GM18502 (cell line): Measurements from ENCODE around the gene PLXNA1.

ENCODE experiments used
- ATAC-seq: cut with Tn5 transposase; IDR thresholded peaks from one replicate; pipeline ENCODE4 v1.9.1; 2021; ENCODE audit warnings: mild to moderate bottlenecking; ENCODE audit not compliant: unreplicated experiment, poor library complexity

Gene PLXNA1

DNA sequence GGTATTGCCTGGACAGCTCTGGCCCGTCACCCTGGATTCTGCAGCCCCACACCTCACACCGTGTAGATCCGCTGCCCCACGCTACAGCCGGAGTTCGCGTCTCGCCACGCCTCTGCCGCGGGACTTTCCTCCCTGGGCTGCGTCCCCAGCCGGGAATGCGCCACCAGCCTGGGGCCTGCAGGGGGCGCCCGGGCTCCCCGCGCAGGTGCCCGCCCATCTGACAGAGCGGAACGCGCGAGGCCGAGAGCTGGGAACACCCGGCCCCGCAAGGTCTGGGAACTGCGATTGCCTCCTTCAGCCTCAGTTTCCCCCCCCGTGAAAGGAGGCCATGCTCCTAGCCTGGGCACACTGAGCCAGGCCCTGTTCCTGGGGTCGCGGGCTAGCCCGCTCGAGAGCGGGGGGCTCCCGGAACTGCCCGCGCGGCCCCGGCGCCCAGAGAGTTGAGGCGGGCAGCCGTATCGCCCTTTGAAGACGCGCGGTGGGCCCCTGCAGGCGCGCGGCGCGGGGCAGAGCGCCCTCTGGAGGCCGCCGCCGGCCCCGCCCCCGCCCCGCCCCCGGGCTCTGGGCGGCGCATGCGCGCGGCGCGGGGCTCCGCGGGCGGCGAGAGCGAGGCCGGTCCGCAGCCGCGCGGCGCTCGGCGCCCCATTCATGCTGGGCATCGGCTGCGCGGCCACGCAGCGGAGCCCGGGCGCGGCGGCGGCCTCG lies at the start of gene PLXNA1:
Gene PLXNA1 (plus strand): TSS at position 645 of the 705 bp plus-strand sequence. CDS start 5,479 bp downstream, outside the sequence.
- peak; percentile 73 for ATAC-seq

DNA sequence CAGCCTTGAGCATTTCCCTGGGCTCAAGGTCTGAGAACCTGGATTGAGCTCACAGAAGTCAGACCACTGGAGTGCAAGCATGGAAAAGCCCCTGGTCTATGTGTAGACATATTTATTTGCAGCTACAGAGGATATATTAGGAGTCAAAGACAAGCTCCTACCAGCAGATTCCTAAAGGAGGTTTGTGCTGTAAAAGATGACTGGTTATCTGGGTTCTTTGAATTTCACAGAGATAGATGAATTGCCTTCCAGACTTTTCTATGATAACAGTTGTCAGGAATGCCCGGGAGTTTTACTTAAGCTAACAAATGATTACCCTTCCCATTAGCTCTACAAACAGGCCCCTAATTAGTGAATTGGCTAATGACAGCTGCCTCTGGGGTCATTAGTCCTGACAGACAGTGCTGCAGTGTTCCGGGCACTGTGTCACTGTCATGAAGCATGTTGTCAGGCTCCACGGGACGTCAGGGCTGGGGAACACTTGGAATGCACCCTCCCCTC lies 48.8 kb upstream of the PLXNA1 start:
- ATAC-seq = no peak

DNA sequence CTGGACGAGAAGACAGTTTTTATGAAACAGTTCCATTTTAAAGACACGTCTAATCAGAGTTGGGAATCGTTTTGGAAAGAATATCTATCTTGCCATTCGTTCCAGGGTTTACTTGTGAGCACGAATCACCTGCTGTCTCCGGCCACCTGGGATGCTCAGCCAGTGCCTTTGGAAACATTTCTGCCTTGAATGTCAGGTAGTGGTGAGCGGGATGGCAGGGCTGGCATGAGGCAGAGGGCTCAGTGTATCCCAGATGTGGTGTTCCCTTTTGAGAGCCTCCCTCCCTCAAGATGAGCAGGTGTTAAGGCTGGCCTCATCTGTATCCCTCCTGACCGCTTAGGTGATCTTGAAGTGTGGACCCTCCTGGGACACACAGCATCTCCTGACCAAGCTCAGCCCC lies 47.9 kb upstream of the PLXNA1 start:
- ATAC-seq = no peak

DNA sequence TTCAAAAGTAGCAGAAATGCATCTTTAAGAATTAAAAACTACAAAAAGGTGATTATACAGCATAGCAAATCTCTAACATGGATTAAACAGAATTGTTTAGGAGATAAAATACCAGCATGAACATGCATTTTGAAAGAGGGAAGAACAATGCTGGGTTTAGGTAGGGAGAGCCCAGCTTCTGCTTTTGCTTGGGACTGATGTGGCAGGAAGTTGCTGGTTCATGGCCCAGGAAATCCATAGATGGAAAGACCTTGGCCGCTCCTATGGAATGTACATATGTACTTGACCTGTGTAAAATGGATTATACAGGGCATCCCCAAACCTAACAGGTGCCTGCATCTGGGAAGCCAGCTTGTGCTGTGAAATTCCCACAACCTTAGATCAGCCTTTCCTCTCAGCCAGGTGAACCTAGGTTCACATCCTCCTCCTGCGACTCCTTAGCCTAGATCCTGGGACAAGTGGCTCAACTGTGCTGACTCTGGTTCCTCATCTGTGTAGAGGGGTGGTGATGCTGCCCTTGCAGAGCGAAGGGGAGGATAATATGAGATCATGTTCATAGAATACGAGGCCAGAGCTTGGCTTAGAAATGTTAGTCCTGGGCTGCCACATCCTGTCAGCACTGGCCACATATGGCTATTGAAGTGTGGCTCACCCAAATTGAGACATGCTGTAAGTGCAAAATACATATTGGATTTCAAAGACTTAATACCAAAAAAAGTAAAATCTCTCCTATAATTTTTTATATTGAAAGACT lies 47.0 kb upstream of the PLXNA1 start:
- ATAC-seq = no peak

DNA sequence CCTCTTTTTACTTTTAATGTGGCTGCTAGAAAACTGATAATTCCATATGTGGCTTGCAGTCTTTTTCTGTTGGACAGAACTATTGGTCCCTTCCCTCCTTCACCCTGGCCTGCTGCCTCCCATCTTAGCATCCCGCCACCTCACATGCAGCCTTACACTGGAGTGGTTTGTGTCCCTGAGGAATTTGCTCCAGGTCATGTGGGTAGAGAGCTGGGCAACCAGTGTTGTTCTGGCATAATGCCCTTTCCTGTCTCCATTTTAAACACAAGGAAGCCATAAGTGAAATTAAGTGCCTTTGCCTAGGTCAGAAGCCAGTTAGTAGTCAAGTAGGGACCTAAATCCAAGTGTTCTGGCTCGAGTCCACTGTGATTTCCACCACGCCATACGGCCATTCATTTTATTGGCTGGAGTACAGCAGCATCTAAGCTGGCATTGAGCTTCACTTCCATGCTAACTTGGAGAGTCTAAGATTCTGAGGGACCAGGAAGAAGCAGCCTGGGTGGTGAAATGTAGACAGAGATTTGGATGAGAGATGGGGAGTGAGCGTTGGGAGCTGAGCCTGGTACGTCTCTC lies 46.0 kb upstream of the PLXNA1 start:
- no peak for ATAC-seq

DNA sequence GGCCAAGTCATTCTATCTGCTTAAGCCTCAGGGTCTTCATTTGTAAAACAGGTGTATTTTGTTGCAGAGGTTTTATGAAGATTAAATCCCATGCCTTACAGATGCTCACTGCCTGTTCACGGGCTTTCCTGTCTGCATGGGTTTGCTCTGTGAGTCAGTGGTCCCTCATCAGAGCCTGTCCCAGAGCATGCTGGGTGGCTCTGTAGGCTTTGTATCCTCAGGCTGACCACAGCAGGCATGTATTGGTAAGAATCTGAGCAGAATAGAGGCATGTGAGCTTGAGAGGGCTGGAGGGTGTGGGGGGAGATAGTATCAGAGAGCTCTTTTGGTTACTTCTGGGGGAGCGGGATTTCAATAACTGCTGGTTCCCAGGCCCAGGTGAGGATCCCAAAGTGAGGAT lies 45.4 kb upstream of the PLXNA1 start:
- ATAC-seq = no peak

DNA sequence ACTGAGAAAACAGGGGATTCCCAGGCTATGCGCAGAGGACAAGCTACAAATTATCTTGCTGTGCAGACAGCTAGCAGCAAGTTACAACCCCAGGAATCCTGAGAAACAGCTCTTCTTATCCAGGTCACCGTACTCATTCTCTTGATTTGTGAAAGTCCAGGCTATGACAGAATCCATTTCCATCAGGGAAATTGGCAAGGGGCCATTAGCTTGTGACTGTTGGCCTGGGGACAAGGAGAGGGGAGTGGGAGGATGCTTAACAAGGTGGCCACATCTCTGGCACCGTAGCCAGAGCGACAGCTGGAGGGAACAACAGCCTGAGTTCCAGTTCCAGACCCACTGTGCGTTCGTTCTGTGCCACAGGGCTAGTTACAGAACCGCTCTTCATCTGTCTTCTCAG lies 44.9 kb upstream of the PLXNA1 start:
- ATAC-seq = no peak

DNA sequence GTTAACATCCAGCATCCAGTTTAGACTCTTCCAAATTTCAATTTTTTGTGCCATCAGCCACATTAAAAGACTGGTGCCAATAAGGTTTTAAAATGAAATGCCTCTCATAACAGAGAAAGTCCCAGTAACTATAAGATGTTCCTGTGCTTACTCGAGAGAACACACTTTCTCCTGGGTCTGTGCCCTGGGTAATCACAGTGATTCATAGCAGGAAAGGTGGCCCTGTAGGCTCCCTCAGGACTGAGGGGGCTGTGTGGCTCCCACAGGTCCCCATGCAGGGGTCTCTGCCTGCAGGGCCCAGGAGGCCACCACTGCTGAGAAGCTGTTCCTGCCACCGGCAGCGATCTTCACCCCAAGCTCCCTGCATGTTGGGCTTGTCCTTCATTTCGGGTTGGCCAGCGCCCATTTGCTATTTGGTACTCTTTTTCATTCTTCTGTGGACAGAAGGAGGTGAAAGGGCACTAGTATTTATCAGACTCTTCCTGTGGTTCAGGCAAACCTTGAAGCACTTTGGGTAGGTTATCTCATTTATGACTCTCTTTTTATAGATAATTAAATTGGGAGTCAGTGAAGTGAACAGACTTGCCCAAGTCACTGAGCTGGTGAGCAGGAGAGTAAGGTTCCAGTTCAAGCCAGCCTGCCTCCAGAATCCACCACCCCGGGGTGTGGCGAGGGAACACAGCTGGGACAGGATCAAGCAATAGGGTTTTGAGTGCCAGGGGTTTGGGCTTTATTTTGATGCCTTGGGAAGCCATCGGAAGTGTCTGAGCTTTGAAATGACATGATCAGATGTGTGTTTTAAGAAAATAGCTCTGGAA lies 44.2 kb upstream of the PLXNA1 start:
- ATAC-seq = no peak

DNA sequence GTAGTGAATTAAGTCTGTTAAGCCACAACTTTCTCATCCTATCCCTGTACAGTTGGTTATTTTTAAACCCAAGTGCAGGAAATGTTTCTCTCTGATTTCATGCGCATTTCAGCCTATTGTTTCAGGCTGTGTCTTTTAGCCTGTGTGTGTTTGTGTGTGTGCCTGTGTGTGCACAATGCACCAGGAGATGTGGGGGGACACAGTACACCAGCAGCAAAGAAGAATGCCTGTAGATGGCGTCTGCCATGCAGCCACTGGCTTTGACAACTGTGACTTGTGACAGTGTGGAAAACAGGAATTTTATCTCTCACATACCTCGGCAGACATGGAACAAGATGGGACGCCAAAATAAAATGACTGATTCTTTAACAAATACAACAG lies 43.6 kb upstream of the PLXNA1 start:
- ATAC-seq = no peak

DNA sequence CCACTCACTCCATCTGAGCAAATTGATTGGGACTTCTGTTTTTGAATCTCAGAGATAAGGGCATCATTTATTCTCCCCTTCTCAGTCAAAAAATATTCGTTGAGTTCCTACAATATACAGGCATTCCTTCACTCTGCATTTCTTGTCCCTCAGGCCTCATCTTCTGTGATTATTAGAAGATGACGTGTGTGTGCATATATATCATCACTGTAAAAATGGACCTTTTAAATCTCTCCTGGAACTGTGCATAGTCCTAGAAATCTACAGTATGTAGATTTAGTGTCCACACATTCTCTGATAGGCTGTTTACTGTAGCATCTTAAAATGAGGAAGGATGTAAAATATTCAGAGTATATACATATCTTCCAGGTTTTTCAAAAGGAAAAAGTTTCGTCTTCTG lies 43.2 kb upstream of the PLXNA1 start:
- ATAC-seq = no peak

DNA sequence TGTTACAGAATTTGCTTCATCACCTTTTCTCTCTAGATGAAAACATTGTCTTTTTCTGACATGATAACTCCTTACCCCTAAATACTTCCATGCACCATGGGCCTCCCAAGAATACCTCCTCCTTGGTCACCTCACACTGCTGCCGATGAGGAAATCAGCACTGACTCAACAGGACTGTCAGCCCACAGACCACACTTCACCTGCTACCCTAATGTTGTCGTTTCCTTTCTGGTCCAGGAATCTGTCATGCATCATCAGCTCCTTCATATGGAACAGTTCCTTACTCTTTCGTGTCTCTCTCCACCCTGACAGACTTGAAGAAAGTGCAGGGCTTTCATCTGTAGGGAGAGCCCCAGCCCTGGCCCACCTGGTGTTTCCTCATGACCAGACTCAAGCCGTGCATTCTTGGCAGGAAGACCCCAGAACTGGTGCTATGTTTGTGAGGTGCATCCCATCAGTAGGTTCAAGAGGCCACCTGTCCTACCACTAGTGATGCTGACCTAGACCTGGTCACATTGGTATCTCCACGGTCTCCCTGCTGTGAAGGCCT lies 41.1 kb upstream of the PLXNA1 start:
- ATAC-seq = no peak

DNA sequence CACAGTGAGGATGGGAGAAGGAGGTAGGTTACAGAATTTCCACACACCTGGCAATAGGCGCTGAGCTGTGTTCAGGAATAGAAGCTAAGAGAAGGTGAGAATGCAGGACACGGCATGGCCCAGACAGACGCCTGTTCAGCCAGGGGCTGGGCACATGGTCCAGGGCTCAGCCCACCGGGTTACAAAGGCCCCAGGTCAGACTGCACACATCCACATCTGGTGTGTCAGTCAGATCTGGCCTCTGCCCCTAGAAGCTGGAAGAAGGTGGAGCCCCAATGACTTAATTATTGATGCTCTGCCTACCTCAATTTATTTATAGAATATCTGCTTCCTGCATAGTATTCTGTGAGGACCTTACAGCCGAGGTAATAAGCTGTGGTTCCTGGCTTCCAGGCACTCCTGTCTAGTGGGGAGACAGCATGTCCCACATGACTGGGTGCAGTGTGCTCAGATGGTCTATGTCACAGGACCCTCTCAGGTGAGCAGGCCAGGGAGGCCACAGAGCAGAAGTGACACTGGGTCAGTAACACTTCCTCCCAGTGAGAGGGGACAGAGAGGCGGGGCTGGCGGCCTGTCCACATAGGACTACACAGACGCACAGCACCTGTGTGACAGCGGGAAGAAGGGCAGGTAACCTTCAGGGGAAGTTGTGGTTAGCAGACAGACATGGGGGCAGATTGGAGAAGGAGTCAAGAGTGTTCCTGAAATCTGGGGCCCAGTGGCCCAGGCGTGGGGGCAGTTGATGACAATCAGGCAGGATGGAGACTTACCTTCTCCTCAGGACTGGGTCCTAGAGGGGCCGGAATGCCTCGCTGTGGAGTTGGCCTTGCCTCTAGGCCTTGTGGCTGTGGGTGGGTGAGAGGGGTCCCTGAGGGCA lies 38.6 kb upstream of the PLXNA1 start:
- ATAC-seq = no peak

DNA sequence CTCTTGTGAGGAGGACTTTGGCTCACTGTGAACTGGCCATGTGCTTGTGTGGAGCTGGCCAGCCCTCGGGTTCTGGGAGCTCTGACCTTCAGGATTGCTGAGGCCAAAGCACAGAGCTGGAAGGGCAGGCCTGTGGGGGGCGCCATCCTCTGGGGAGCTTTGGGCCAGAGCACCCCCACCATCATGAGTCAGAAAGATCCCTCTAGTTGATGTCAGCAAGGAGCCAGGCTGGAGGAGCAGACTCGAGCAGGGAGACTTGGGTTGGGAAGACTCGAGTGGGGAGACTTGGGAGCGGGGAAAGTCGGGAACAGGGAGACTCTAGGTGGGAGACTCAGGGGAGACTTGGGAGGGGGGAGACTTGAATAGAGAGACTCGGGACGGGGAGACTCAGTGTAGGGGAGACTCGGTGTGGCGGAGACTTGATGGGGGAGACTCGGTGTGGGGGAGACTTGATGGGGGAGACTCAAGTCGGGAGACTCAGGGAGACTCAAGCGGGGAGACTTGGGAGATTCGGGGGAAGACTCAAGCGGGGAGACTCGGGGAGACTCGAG lies 37.7 kb upstream of the PLXNA1 start:
- ATAC-seq = no peak

DNA sequence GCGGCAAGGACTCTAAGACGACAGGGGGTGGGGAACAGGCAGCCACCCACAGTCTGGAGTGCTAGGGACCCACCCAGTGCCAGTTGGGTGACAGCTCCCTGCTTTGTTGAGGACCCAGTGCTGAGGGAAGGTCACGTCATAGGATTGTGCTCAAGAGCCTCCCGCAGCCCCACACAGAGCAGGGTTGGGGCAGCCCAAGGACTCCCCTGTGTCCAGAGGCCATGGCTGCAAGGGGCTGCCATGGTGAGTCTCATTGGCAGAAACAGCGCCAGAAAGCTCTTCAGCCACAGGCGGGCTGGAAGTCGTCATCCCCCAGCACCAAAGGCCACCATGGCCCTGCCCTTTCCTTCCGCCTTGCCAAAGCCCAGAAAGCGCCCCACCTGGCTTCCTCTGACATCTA lies 37.0 kb upstream of the PLXNA1 start:
- no peak for ATAC-seq

DNA sequence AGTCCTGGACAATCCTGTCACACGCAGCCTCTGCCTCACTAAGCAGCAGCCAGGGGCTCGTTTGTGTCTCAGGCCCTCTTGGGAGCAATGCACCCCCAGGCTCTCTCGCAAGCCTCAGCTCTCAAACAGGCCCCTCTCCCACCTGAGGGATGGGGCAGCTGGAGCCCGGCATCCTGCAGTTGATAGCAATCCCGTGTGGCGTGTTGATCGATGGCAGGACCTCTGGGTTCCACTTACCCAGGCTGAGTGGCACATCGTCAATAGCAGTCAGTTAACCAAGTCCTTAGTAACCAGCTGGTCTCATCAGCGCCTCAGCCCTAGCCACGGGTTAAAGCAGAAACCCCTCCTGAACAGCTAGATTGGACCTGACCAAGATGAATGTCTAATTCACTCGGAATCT lies 36.5 kb upstream of the PLXNA1 start:
- ATAC-seq = no peak

DNA sequence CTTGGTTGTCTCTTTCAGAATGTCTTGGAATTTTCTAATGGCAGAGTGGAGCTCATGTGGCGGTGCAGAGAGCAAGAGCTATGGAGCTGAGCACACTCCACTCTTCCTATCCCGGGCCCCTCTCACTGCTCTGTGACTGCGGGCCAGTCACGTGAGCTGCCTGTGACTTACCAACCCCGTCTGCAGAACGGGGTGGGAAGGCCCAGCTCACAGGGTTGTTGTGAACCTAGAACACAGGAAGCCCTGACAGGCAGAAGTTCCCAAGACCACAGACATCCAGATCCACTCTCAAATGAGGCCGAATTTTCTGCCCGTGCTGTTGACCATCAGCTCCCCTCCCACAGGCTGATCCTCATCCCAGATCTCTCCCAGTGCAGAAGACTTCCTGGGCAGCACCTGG lies 35.5 kb upstream of the PLXNA1 start:
- no peak for ATAC-seq

DNA sequence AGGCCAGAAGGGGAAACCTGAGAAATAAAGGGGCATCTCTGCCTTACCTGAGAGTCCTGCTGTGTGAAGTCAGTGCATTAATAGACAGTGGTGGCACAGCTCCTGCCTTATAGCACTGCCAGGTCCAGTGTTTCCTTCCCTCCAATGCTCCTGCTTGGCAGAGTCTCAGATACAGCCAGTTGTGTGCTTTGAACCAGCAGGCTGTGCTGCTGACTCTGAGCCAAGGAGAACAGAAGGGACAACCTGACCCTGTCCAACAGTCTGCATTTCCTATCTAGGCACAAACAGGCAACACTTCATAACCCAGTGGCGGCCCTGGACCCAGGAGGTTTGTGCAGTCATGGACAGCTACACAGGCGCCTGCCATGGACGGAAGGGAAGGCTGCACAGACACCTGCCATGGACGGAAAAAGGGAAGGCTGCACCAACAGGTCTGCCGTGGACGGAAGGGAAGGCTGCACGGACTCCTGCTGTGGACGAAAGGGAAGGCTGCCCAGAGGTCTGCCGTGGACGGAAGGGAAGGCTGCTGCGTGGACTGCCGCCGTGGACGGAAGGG lies 33.9 kb upstream of the PLXNA1 start:
- ATAC-seq = no peak

DNA sequence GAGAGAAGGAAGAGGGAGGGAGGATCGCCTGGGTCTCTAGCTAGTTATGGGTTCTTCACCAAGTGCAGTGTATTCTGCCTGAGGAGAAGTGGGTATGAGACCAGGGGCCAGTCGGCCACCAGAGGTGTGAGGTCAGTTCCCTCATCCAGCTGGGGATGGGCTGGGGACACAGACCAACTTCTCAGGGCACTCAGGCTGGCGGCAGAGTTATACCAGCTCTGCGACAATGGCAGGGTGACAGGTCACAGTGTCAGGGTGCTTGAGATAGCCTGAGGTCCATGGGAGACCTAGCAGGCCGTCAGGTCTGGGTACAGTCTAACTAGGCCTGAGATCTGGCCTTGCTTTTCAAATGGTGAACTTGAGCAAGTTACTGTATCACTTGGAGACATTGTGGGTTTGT lies 31.4 kb upstream of the PLXNA1 start:
- no peak for ATAC-seq
